ENCODE data around the gene LASP1NB.

Gene LASP1NB

DNA sequence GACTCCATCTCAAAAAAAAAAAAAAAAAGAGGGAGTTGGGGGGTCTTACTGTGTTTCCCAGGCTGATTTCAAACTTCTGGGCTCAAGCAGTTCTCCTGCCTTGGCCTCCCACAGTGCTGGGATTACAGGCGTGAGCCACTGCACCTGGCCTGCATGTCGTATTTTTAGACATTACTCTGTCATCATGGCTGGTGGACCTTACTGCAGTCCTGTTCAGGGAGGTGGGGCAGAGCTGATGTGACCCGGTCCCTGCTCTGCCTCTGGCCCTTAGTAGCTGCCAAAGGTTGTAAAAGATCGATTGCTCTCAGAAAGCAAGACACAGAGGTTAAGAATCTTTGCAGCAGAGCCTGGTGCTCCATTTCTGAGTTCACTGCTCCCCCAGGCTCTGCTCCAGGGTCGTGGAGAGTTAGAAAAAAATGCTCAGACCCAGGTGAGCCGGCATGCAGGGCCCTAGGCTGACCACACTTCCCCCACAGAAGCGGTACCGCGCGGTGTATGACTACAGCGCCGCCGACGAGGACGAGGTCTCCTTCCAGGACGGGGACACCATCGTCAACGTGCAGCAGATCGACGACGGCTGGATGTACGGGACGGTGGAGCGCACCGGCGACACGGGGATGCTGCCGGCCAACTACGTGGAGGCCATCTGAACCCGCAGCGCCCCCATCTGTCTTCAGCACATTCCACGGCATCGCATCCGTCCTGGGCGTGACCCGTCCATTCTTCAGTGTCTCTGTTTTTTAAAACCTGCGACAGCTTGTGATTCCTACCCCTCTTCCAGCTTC, 7.1 kb upstream of the LASP1NB start:
- no peak for TF ChIP-seq GATA2 (IDR thresholded peaks at IDR 0.05; ENCODE audit: low read depth, low read length)
- TF ChIP-seq GATA3 (IDR thresholded peaks at IDR 0.05; ENCODE audit: low read depth, low read length) = no peak

GRCh38 chr17:38918916-38919315, 6.5 kb upstream of the LASP1NB start:
- TF ChIP-seq GATA2 (IDR thresholded peaks at IDR 0.05; ENCODE audit: low read depth, low read length) (no peak), GATA3 (IDR thresholded peaks at IDR 0.05; ENCODE audit: low read depth, low read length) (no peak)

GRCh38 chr17:38919316-38920078, 5.9 kb upstream of the LASP1NB start:
- TF ChIP-seq GATA2 (IDR thresholded peaks at IDR 0.05; ENCODE audit: low read depth, low read length) (no peak), GATA3 (IDR thresholded peaks at IDR 0.05; ENCODE audit: low read depth, low read length) (no peak)

DNA sequence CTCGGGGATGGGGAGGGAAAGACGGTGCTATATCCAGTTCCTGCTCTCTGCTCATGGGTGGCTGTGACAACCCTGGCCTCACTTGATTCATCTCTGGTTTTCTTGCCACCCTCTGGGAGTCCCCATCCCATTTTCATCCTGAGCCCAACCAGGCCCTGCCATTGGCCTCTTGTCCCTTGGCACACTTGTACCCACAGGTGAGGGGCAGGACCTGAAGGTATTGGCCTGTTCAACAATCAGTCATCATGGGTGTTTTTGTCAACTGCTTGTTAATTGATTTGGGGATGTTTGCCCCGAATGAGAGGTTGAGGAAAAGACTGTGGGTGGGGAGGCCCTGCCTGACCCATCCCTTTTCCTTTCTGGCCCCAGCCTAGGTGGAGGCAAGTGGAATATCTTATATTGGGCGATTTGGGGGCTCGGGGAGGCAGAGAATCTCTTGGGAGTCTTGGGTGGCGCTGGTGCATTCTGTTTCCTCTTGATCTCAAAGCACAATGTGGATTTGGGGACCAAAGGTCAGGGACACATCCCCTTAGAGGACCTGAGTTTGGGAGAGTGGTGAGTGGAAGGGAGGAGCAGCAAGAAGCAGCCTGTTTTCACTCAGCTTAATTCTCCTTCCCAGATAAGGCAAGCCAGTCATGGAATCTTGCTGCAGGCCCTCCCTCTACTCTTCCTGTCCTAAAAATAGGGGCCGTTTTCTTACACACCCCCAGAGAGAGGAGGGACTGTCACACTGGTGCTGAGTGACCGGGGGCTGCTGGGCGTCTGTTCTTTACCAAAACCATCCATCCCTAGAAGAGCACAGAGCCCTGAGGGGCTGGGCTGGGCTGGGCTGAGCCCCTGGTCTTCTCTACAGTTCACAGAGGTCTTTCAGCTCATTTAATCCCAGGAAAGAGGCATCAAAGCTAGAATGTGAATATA, 4.8 kb upstream of the LASP1NB start:
- TF ChIP-seq GATA3 (IDR thresholded peaks at IDR 0.05; ENCODE audit: low read depth, low read length) (no peak), GATA2 (IDR thresholded peaks at IDR 0.05; ENCODE audit: low read depth, low read length) (no peak)

DNA sequence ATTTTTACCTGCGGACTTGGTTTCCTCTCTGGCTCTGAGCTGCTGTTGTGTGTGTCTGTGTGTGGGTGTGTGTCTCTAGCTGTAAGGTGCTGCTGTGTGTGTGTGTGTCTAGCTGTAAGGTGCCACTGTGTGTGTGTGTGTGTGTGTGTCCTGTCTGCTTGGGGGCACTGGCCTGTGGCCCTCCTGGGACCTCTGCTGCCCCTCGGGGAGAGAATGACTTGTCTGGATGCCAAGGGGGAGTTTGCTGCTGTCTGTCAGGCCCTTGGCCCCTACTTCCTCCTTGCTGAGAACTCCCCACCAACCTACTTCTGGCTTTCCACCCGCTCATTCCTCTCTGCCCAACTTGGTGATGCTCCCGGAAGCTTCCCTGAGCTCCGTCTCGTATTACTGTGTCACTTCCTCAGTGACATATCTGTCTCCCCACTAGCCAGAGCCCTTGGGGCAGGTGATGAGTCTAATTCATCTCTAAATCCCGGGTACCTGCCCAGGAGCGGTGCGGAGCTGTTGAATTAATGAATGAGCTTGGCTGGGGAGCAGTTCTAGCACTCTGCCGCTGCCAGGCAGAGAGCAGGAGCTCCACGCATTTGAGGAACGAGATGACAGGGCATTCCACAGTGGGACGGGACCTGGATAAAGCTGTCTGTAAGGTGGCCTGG, 3.5 kb upstream of the LASP1NB start:
- no peak for TF ChIP-seq GATA3 (IDR thresholded peaks at IDR 0.05; ENCODE audit: low read depth, low read length)
- no peak for TF ChIP-seq GATA2 (IDR thresholded peaks at IDR 0.05; ENCODE audit: low read depth, low read length)

DNA sequence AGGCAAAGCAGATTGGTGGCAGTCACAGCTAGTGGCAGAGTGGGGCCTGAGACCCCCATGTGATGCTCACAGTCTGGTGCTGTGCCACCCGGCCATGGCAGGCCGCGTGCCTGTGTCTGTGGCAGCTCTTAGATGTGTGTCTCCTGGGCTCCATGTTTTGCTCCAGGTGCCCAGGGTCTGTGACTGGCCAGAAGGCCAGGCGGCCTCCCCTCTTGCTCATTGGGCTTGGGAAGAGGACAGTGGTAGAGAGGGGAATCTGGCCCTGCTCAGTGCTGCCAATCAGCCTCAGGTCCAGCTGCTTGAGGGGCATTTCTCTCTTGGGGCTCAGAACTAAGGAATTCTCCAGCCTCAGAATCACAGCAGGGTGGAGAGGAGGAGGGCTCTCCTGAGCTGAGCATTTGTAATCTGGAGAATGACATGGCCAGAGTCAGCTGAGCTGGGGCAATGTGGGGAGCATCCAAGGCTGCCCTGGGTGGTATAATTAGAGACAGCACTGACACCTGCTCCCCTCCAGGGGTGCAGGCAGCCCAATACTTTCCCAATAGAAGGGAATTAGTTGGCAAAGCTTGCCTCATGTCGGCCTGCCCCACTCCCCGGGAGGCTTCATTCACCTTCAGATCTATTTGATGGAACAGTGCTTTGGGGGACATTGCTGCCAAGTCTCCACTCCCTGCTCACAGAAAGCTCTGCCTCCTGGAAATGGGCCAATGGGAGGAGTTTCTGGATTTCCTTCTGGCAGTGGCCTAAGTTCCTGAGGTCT, 2.7 kb upstream of the LASP1NB start:
- no peak for TF ChIP-seq GATA2 (IDR thresholded peaks at IDR 0.05; ENCODE audit: low read depth, low read length)
- no peak for TF ChIP-seq GATA3 (IDR thresholded peaks at IDR 0.05; ENCODE audit: low read depth, low read length)

DNA sequence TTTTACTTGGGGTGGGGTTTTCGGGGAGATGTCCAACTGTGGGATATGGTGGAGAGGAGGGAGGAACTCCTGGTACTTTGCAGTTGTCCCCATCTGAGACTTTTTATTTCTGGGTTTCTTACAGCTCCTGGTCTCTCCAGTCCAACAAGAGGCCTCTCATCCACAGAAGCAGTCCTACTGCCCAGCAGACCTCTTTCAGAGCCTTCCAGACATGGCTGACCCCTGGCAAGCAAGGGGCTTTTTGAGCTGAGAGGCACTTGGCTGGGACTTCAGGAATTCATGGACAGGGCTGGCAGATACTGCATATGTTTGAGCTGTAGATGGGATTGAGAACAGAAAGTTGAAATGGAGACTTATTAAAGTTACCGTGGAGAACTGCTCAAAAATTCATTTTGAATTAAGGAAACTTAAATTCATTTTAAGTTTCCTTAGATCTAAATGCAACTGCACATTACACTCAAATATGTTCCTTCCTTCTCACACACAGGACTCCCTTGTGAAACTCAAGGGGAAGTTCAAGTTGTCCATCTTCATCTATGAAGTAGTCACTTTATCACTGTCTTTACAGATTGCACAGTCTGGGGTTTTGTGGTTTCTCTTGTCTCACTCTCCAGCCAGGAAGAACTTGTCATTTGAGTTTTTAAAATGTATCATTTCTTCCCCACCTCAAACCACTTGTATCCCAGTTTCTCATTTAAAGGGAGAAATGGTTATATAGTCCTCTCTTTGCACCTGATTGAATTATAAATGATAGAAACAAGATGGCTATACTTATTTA, 1.1 kb downstream of the LASP1NB start:
- TF ChIP-seq GATA3 (IDR thresholded peaks at IDR 0.05; ENCODE audit: low read depth, low read length) = no peak
- TF ChIP-seq GATA2 (IDR thresholded peaks at IDR 0.05; ENCODE audit: low read depth, low read length) = no peak

- no peak for TF ChIP-seq GATA3 (IDR thresholded peaks at IDR 0.05; ENCODE audit: low read depth, low read length)
- TF ChIP-seq GATA2 (IDR thresholded peaks at IDR 0.05; ENCODE audit: low read depth, low read length) = no peak
Observed at GRCh38 chr17:38939987-38940386, 14.6 kb downstream of the LASP1NB start.

- TF ChIP-seq GATA3 (IDR thresholded peaks at IDR 0.05; ENCODE audit: low read depth, low read length) (no peak), GATA2 (IDR thresholded peaks at IDR 0.05; ENCODE audit: low read depth, low read length) (no peak)
Observed at GRCh38 chr17:38940404-38940803, 15.0 kb downstream of the LASP1NB start.

DNA sequence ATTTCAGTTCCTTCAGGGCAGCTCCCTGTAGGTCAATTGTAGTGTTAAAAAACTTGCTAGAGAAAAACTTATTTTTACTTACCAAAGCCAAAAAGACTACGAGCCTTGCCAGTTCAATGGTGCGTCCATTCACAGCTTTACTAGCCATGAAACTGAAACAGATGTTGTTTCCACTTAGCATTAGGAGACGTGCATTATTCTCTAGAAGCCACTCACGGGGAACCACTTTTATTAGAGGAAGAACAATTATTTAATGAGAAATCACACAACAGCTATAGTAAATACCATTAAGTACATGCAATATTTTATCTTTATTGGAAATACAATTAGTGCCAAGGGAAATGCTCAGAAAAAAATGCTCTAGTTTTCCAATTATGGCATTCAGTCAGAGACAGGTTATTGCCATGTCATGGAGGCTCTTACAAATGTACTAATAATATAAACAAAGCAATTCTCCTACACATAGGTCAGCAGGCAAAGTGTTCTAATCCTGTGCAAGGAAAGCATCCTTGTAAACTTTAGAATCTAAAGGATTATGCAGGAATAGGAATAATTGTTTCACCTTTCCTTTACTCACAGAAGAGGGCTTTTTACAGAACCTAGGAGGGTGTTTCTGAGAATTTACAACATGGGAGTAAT, 17.4 kb downstream of the LASP1NB start:
- TF ChIP-seq GATA2 (IDR thresholded peaks at IDR 0.05; ENCODE audit: low read depth, low read length) (no peak), GATA3 (IDR thresholded peaks at IDR 0.05; ENCODE audit: low read depth, low read length) (no peak)

GRCh38 chr17:38943607-38944006, 18.2 kb downstream of the LASP1NB start:
- TF ChIP-seq GATA3 (IDR thresholded peaks at IDR 0.05; ENCODE audit: low read depth, low read length) (no peak), GATA2 (IDR thresholded peaks at IDR 0.05; ENCODE audit: low read depth, low read length) (no peak)

DNA sequence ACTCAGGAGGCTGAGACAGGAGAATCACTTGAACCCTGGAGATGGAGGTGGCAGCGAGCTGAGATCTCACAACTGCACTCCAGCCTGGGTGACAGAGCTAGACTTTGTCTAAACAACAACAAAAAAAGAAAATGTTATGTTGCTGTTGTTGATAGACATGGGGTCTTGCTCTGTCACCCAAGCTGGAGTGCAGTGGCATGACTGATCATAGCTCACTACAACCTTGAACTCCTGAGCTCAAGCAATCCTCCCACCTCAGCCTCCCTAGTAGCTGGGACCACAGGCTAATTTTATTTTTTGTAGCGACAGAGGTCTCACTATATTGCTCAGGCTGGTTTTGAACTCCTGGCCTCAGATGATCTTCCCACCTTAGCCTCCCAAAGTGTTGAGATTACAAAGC, 21.8 kb downstream of the LASP1NB start:
- TF ChIP-seq GATA3 (IDR thresholded peaks at IDR 0.05; ENCODE audit: low read depth, low read length) = no peak
- TF ChIP-seq GATA2 (IDR thresholded peaks at IDR 0.05; ENCODE audit: low read depth, low read length) = no peak
